ENCODE data around the gene MUSTN1. TPM values are rescaled to one million over a fixed set of nuclear protein-coding genes. Genes with fewer than 3 reads are reported as not detected.

MUSTN1 gene
- total and polyA plus RNA-seq, 2 of the 13 experiments (the other 11 are each of a cell fraction or from before 2014, with no cell fraction given) = 0.84 to 1.4 TPM

GRCh38 chr3:52877085-52877484, 42.3 kb upstream of the MUSTN1 start (continued):
- TF ChIP-seq HNF1A (IDR thresholded peaks at IDR 0.05; ENCODE audit: low read depth) (no peak), HNF1A (CRISPR knock-in tag; IDR thresholded peaks at IDR 0.05; ENCODE audit: borderline replicate concordance) (no peak), ZNF883 (CRISPR knock-in tag; IDR thresholded peaks at IDR 0.05; ENCODE audit: not compliant biosample characterization) (no peak), STAT5B (CRISPR knock-in tag; IDR thresholded peaks at IDR 0.05) (no peak), KAT7 (CRISPR knock-in tag; IDR thresholded peaks at IDR 0.05; ENCODE audit: borderline replicate concordance) (no peak), MED8 (CRISPR knock-in tag; IDR thresholded peaks at IDR 0.05; ENCODE audit: insufficient replicate concordance) (no peak), RERE (CRISPR knock-in tag; IDR thresholded peaks at IDR 0.05; ENCODE audit: low read depth) (no peak), TAF1 (CRISPR knock-in tag; IDR thresholded peaks at IDR 0.05) (no peak), ZNF10 (CRISPR knock-in tag; IDR thresholded peaks at IDR 0.05; ENCODE audit: borderline replicate concordance, low read depth) (no peak), ELK4 (CRISPR knock-in tag; IDR thresholded peaks at IDR 0.05; ENCODE audit: borderline replicate concordance) (no peak), SAFB2 (CRISPR knock-in tag; IDR thresholded peaks at IDR 0.05; ENCODE audit: borderline replicate concordance, low read depth) (no peak), NONO (IDR thresholded peaks at IDR 0.05) (no peak), NONO (CRISPR knock-in tag; conservative IDR thresholded peaks at IDR 0.05) (no peak)
